Activated T-cell treated with anti-CD3 and anti-CD28 coated beads for 24 hours (primary cell): Measurements from ENCODE around the gene ST6GALNAC2.
"Not testable (repeated sequence)": the region's sequence is repeated elsewhere in the genome, so short reads cannot be mapped to it uniquely, and the experiment has no call there.

Experiments
- DNase-seq: peaks from one replicate; pipeline ENCODE4 v3.0.0-alpha.2; 2020; ENCODE audit warnings: low read depth

The ST6GALNAC2 gene

GRCh38 chr17:76528528-76529223 is 57.0 kb downstream of the ST6GALNAC2 start:
- DNase-seq: no peak

- DNase-seq: no peak
Measured at GRCh38 chr17:76528156-76528527, 57.5 kb downstream of the ST6GALNAC2 start.

GRCh38 chr17:76527430-76528111 is 58.1 kb downstream of the ST6GALNAC2 start:
- no peak for DNase-seq

GRCh38 chr17:76527016-76527415 is 58.6 kb downstream of the ST6GALNAC2 start:
- not testable (repeated sequence) for DNase-seq

GRCh38 chr17:76525513-76525833 is 60.2 kb downstream of the ST6GALNAC2 start:
- DNase-seq: not testable (repeated sequence)

- DNase-seq: no peak
Measured at GRCh38 chr17:76524598-76525512, 60.8 kb downstream of the ST6GALNAC2 start.

- DNase-seq: peak; percentile 71
Measured at GRCh38 chr17:76523084-76524037, 62.3 kb downstream of the ST6GALNAC2 start.

- not testable (repeated sequence) for DNase-seq
Measured at GRCh38 chr17:76521683-76522082, 64.0 kb downstream of the ST6GALNAC2 start.

- no peak for DNase-seq
Measured at GRCh38 chr17:76521262-76521661, 64.4 kb downstream of the ST6GALNAC2 start.

- DNase-seq: no peak
Measured at GRCh38 chr17:76519048-76519966, 66.4 kb downstream of the ST6GALNAC2 start.

GRCh38 chr17:76517638-76518038 is 68.0 kb downstream of the ST6GALNAC2 start:
- DNase-seq: no peak
